Right lobe of liver (tissue), 4 donors: ENCODE data around the gene KRT36.

Experiments used
- POLR2A ChIP-seq: fragments of 450-650 bp; IDR thresholded peaks from one replicate; pipeline ENCODE4 v1.6.1; 2017; ENCODE audit warnings: antibody characterized with exemption, mild to moderate bottlenecking
- TF ChIP-seq, protein P1 (sequence below), 4 donors: fragments of 200-600 bp in 3 of 4; fragments of 450-650 bp in 1 of 4; IDR thresholded peaks; one replicate each; pipeline versions ENCODE4 v1.5.1 to v1.8.0; 2016 to 2022; ENCODE audit warnings: antibody characterized with exemption in 4 of 4, mild to moderate bottlenecking in 2 of 4
- donor health status: DM: no; HTN: no; CAD: no.
- donor health status: DM: no; HTN: no; CAD: no.
- donor health status: DM: no; HTN: yes; CAD: no.

DNA sequence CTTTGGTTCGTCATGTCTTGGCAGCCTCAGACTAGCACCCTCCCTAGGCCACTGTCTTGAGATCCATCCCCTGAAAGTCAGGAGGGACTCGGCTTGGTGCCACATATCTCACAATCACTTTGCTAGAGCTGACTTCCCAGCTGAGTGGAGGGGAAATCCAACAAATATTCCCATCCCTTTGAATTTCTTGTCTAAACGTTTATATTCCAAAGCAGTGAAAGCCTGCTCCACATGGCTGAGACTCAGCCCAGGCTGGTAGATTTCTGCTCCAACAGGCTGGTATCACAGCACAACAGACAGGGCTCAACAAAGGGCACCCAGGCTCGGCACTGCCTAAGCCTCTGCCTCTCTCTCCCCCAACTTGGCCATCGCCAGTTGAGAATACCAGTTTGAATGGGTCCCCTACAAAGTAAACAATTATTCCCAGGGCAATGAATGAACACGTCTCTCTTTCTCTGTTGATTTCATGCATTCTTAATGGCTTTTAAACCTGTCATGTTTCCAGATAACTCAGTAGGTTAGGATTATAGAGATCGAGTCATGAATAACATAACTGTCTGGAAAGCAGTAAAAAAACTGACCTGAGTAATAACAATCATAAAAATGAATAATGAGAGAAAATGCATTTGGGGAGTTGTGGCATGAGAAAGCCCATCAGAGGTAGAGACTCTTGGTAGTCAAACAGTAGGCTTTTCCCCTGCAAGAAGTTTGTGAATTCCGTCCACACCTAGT, 14.7 kb upstream of the KRT36 start:
- TF ChIP-seq, protein P1, sequence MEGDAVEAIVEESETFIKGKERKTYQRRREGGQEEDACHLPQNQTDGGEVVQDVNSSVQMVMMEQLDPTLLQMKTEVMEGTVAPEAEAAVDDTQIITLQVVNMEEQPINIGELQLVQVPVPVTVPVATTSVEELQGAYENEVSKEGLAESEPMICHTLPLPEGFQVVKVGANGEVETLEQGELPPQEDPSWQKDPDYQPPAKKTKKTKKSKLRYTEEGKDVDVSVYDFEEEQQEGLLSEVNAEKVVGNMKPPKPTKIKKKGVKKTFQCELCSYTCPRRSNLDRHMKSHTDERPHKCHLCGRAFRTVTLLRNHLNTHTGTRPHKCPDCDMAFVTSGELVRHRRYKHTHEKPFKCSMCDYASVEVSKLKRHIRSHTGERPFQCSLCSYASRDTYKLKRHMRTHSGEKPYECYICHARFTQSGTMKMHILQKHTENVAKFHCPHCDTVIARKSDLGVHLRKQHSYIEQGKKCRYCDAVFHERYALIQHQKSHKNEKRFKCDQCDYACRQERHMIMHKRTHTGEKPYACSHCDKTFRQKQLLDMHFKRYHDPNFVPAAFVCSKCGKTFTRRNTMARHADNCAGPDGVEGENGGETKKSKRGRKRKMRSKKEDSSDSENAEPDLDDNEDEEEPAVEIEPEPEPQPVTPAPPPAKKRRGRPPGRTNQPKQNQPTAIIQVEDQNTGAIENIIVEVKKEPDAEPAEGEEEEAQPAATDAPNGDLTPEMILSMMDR (IDR thresholded peaks at IDR 0.05): no peak
- TF ChIP-seq POLR2A: no peak
